Activated CD4-positive, alpha-beta T cell treated with anti-CD3 and anti-CD28 coated beads, Interleukin-2, amount 50 U/mL, for 16 hours (primary cell): Measurements from ENCODE around the gene TAGLN3.
"Not testable (repeated sequence)": the region's sequence is repeated elsewhere in the genome, so short reads cannot be mapped to it uniquely, and the experiment has no call there.

Experiments
- DNase-seq: peaks from one replicate; pipeline ENCODE4 v3.0.0-alpha.2; 2020

TAGLN3 gene

DNA sequence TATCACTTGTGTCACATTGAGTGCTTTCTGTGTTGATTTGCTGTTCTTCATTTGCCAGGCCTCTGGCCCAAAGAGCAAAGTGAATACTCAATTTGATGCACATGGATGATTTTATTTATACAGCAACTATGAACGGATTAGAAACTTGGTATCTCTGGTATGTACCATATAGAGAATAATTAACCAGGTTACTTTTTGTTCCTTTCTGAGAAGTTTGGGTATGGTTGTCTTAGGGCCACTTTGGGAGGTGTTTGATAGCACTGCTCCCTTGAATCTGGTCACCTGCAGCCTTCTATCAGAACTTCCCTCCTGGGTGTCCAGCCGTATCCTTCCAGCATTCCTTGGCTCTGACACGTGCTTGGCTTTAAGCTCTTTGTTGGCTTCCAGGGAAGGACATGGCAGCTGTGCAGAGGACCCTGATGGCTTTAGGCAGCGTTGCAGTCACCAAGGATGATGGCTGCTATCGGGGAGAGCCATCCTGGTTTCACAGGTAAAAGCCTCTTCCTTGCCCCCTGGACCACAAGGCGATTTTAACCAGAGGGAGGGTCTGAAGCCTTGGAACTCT lies 12.7 kb downstream of the TAGLN3 start:
- DNase-seq = no peak

- DNase-seq = no peak
These were observed 13.7 kb downstream of the TAGLN3 start for GRCh38 chr3:112012205-112012992.

- peak; percentile 76 for DNase-seq
These were observed 14.5 kb downstream of the TAGLN3 start for GRCh38 chr3:112013058-112013783.

GRCh38 chr3:112013784-112014143 lies 15.0 kb downstream of the TAGLN3 start:
- no peak for DNase-seq

GRCh38 chr3:112017091-112017490 lies 18.4 kb downstream of the TAGLN3 start:
- DNase-seq = no peak

- DNase-seq = no peak
These were observed 20.0 kb downstream of the TAGLN3 start for GRCh38 chr3:112018712-112019111.

DNA sequence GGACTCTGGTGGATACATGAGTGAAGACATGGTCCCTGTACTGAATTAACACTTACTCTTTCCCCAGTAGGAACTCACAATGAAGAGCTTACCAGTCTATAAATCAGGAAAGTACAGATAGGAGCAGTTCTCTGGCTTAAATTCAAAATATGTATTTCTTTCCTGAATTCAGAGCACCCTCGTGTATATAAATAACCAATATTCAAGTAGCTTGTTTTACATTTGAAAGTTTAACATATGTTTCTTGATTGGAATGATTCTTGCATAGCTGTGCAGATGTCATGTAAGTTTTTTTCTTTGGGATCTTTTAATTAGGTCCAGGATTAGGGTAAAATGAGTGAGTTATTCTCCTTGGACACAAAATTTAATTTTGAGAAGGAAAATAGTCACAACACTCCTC lies 21.0 kb downstream of the TAGLN3 start:
- DNase-seq = no peak

DNA sequence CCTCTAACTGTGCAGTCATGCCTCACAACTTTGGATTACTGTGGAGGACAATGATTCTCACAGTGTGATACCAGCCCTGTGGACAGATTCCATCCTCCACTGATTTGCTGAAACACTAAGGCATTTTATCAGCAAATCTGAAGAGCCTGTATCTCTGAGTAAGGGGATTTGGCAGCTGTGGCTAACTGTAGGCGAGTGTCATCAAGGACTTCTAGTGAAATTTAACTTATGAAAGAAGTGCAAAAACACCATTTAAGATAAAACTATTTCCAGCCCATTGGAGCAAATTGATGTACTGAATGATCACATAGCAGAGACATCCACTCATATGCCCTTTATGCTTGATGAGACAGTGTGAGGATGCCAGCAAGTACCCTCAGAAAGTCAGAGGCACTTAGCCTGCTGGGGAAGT lies 22.0 kb downstream of the TAGLN3 start:
- no peak for DNase-seq

DNA sequence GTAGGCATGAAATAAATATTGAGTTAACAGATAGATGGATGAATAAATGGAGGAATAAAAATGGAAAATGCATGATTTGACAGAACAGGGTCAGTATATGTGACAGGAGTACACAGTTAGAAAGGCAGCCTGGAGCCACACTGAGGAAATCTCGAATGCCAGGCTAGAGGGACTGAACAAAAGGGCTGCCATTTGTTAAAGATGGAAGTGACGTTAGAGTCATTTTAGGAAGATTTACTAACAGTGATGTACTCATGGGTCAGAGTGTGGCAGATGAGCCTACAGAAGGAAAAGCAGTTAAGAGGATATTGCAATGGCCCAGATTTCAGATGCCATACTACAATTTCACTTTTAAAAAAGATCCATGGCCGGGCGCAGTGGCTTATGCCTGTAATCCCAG lies 28.4 kb downstream of the TAGLN3 start:
- DNase-seq = no peak

GRCh38 chr3:112027826-112028225 lies 29.1 kb downstream of the TAGLN3 start:
- DNase-seq = no peak

- DNase-seq = no peak
These were observed 32.2 kb downstream of the TAGLN3 start for GRCh38 chr3:112030901-112031300.

DNA sequence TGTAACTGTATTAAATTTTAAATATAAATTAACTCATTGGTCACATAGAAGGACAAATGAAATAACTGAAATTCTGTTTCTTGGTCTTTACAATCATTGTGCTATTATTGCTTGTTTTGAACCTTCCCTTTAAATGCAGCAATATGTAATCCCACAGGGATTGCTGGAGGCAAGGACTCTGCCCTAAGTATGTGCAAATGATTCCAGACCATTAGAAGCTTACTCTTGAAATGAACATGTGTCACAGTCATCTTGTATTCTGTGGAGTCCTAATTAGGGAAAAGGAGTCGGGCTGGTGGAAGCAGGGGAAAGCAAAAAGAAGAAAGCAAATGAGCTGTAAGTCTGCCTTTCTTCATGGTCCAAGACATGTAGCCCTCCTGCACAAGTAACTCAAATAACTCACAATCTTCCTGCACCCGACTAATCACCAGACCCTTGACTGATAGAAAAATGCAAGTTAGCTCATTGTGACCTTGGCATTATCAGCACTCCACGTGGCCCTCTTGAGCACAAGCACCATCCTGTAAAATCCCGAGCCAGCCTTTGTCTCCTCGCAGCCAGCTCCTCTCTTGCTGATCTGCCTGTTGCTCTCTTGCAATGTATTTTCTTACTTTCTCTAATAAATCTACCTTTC lies 33.5 kb downstream of the TAGLN3 start:
- DNase-seq = no peak

- DNase-seq = no peak
These were observed 35.7 kb downstream of the TAGLN3 start, which contains the start of gene TMPRSS7 for GRCh38 chr3:112034436-112034835. TMPRSS7 (plus strand) TSS chr3:112034736; CDS start chr3:112034846, 110 bp downstream.

DNA sequence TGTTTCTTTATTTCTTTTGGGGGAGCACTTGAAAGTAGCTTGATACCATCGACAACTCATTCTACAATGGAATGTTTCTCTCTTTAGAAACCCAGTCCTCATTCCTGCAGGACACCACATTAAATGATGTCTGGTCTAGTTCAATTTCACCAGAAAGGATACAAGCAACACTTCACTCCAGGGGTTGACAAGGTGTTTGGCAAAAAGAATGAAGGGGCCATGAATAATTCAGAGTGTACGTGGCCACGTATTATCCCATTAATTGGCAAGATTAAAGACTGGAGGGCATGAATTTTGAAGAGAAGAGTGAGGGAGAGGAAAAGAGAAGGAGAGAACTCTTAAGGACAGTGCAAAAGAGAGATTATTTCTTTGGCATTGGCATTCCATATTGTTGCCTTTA lies 36.5 kb downstream of the TAGLN3 start:
- DNase-seq = no peak

DNA sequence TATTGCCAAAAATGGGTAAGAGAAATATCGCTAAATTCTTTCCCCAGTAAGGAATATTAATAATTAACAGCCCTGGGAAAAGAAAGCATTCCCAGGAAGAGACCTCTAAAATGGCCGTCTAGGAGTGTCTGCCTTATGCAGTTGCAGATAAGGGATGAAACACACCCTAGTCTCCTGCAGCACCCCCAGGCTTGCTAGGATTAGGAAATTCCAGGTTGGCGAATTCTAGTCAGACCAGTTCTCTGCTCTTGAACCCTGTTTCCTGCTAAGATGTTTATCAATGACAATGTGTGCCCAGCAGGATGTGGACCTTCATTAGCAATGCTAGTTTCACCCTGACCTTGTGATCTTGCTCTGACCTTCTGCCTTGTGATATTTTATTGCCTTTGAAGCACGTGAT lies 38.5 kb downstream of the TAGLN3 start:
- not testable (repeated sequence) for DNase-seq

GRCh38 chr3:112038863-112039262 lies 40.1 kb downstream of the TAGLN3 start:
- DNase-seq = no peak

DNA sequence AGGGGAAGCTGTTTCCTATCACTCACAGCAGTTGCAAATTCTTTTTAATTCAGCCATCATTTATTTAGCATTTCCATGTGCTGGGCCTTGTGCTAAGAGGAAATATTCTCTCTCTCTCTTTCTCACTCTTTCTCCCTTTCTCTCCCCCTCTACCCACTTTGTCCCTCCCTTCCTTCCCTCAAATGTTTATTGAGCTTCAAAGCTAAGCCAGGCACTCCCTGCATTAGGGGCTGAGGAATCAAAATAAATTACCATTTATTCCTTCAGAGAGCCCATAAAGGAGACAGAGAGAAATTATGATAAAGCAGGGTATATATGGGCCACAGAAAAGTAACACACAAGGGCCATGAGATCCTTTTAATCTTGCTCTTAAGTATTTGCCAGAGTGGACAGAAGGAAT lies 42.6 kb downstream of the TAGLN3 start:
- no peak for DNase-seq

DNA sequence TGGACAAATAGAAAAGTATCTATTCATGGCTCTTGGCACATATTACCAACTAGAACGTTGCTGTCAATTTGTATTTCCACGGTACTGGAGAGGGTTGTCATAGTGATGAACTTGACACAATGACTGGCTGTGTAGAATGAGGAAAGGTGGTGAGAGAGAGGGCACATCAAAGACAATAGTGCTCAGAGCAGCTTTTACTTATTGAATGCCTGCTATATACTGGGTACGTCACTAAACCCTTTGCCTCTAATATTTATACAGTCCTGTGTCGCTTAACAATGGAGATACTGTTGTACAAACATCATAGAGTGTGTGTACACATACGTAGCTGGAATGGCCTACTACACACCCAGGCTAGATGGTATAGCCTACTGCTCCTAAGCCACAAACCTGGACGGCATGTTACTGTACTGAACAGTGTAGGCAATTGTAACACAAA lies 44.1 kb downstream of the TAGLN3 start:
- no peak for DNase-seq

DNA sequence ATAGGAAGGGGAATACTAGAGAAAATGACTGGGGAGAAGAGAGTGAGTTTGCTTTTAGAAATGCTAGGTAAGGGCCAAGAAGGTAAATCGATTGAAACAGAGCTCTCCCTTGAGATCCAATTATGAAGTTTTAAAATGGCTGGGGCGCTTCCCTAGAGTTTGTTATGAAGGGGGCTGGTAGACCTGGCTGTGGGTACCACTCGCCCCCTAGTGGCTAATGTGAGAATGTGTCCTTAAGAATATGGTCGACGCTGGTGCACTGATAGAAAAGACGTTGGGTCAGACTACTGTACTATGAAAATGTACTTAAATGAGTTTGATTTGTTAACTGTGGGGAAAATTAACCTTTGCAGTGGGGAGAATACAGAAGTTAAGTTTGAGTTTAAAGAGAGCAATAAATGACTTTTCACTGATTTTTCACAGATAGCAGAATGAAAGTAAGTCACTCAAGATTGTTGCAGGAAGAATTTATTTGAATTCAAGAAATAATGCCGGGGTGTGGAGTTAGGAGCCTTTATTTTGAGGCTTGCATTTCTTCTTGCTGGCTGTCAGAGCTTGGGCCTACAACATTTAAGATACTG lies 45.0 kb downstream of the TAGLN3 start:
- DNase-seq = peak; percentile 72

- DNase-seq = no peak
These were observed 47.9 kb downstream of the TAGLN3 start for GRCh38 chr3:112046599-112046998.

GRCh38 chr3:112047264-112047663 lies 48.5 kb downstream of the TAGLN3 start:
- DNase-seq = no peak

- DNase-seq = no peak
These were observed 50.2 kb downstream of the TAGLN3 start for GRCh38 chr3:112048911-112049310.

- DNase-seq = no peak
These were observed 54.5 kb downstream of the TAGLN3 start for GRCh38 chr3:112053229-112053628.
